ENCODE results near the gene DNAL4. TPM values are rescaled to one million over a fixed set of nuclear protein-coding genes. Genes with fewer than 3 reads are reported as not detected.

The DNAL4 gene
- total RNA-seq, 2 donors from 2014 or later, result 5.2 to 7.8 TPM

- Mint-ChIP-seq H3K27ac (peak overlapping the region; percentile 40 to 88), H3K36me3 (peaks cover 17 to 29% of the 10 kb centered on the region in 2 donors), H3K9me3 (no peaks in the 10 kb centered on the region)
- DNase-seq (ENCODE audit: low spot score in 2 of 2) (no peak), ATAC-seq (no peak)
These were observed 52.8 kb downstream of the DNAL4 start for GRCh38 chr22:38741166-38741565.

DNA sequence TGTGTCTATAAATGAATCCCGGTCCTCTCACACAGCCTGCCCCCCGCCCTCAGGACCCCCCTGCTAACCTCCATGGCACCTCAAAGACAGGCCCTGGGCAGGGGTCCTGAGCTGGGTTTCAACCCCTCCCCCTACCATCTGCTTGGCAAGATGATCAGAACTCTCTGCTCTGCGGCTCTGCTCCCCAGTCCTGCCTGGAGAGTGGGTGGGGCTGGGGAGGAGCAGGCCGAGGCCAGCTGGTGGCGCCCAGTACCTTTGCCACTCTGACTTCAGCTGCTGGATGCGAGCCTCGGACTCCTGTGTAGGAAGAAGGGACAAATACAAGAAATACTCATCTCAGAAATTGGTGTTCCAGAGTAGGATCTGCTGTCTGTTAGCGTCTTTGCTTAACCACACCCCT is 53.2 kb downstream of the DNAL4 start:
- H3K9me3 Mint-ChIP-seq, result no peaks in the 10 kb centered on the region
- DNase-seq (ENCODE audit: low spot score in 2 of 2) (no peak), ATAC-seq (no peak)
- peak overlapping the region; percentile 40 to 88 for H3K27ac Mint-ChIP-seq
- H3K36me3 Mint-ChIP-seq, result peaks cover 17 to 29% of the 10 kb centered on the region in 2 donors

GRCh38 chr22:38740116-38740723 is 53.7 kb downstream of the DNAL4 start:
- ATAC-seq (no peak), DNase-seq (ENCODE audit: low spot score in 2 of 2) (no peak)
- no peaks in the 10 kb centered on the region for H3K9me3 Mint-ChIP-seq
- H3K36me3 Mint-ChIP-seq, result peaks cover 17 to 28% of the 10 kb centered on the region in 2 donors
- peak overlapping the region; percentile 72 to 95 for H3K27ac Mint-ChIP-seq

DNA sequence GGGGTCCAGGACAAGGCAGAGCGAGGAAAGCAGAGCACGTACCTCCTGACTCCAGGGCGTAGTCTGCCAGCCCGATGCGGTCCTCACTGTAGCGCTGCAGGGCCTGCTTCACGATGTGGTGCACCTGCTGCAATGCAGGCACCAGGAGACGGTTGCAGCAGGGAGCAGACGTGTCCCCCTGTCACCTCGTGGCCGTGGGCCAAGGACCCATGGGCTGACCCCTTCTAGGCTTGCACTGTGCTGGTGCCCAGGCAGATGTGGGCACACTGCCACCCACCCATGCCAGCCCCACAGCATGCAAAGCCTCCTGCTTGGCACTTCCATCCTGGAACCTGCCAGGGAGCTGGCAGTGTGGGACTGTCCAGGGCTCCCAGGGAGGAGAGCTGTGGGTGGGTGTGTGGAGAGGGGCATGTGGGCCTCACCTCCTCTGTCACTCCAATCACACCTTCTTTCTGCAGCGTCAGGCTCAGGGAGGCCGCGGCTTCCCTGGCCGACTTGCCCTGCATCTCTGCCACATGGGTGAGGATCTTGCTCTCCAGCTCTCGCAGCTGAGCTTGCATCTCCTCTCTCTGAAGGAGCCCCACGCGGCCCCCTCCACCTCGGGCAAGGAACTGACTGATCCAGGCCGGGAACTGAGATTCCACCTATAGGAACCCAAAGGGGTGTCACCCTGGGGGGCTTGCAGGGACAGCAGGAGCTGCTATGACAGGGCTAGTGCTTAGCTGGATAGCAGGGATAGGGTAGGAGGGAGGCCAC is 54.5 kb downstream of the DNAL4 start:
- no peaks in the 10 kb centered on the region for H3K9me3 Mint-ChIP-seq
- H3K36me3 Mint-ChIP-seq, result peaks cover 17 to 24% of the 10 kb centered on the region in 2 donors
- DNase-seq (ENCODE audit: low spot score in 2 of 2) (no peak), ATAC-seq (no peak)
- peak overlapping the region; percentile 72 to 95 for H3K27ac Mint-ChIP-seq

GRCh38 chr22:38738475-38739070 is 55.4 kb downstream of the DNAL4 start:
- DNase-seq (ENCODE audit: low spot score in 2 of 2) (no peak), ATAC-seq (no peak)
- no peaks in the 10 kb centered on the region for H3K9me3 Mint-ChIP-seq
- peaks cover 17 to 24% of the 10 kb centered on the region in 2 donors for H3K36me3 Mint-ChIP-seq
- peak overlapping the region; percentile 94 to 95 for H3K27ac Mint-ChIP-seq

DNA sequence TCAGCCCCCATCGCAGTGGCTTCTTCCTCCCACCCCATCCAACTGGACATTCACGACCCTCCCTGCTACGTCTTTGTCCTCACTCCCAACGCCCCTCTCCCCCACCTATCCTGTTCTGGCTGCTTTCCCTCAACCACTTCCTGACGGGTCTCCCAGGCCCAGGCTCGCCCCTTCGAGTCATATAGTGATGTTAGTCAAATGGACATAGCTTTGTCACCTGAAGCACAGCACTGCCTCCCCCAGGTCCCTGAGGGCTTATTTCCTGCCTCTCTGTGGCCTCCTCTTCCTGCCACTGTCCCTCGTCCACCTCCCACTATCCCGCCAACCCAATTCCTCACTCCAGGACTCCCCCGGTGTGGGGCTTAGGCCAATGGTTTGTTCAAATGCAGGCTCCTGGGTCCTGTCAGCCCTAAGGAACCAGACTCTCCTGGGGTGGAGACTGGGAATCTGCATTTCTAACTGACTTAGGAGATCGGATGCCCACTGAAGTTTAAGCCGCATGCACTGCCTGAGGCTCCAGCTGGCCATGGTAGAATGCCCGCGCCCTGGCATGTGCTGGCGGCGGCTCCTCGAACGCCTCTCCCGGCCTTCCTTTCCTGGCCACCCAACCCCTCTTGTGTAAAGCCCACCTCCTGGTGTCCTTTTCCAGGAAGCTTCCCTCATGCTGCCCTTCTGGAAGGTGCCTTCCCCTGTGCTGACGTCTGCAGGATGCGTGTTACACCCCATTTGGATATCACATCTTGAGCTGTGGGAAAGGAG is 56.5 kb downstream of the DNAL4 start:
- peak in 1 of 2 donors; percentile 18 for ATAC-seq
- Mint-ChIP-seq H3K27ac (peak overlapping the region; percentile 94 to 95), H3K9me3 (no peaks in the 10 kb centered on the region), H3K36me3 (peaks cover 17 to 22% of the 10 kb centered on the region in 2 donors)
- no peak for DNase-seq (ENCODE audit: low spot score in 2 of 2)

DNA sequence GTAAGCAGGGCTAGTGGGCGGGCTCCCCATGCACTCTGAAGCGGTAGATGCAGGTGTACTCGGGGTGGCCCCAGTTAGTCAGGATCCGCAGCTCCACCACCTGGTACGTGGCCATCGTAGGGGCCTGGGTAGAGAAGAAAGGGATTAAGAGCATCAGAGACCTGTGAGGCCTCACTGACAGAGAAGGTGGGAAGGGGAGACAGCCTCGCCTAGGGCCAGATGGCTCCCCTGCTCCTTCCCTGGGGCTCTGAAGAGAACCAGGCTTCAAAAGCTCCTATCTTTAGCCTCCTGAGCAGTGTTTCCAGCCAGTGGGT is 57.7 kb downstream of the DNAL4 start:
- ATAC-seq (no peak), DNase-seq (ENCODE audit: low spot score in 2 of 2) (no peak)
- Mint-ChIP-seq H3K36me3 (peaks cover 10 to 18% of the 10 kb centered on the region in 2 donors), H3K9me3 (no peaks in the 10 kb centered on the region), H3K27ac (peak overlapping the region; percentile 94 to 95)

DNA sequence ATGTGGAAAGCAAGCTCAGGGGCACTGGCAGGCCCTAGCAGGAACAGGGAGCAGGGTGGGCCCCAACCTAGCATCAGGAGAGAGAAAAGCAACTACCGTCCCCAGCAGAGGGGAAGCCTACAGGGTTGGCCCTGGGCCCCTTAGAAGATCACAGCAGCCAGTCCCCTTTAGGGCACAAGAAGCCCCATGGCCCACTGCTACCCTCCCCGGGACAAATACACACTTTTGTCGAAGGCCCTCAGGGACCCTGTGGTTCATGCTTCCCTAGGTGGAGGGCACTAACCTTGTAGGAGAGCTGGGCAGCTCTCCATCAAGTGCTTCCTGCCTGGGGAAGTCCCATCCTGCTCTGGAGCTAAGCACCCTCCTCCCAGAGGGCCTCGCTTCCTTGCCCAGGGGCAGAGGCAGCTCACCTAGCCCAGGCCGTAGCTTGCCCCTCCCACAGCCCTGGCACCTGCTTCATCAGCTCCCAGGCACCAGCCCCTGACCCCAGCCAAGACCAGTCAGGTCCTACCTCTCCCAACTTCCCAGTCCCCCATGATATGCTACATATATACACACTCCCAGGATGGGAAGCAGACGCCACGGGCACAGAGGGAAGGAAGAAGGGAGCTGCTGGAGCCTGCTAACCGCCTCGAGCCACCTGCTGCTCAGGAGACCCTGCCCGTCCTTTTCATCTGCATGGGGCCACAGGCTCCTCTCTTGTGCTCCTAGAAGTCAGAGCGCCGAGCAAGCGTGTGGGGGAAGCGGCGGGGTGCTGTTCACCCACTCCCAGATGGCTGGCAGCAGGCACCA is 58.3 kb downstream of the DNAL4 start:
- no peaks in the 10 kb centered on the region for H3K9me3 Mint-ChIP-seq
- no peak for DNase-seq (ENCODE audit: low spot score in 2 of 2)
- ATAC-seq, result peak; percentile 6 to 11
- peaks cover 7 to 18% of the 10 kb centered on the region in 2 donors for H3K36me3 Mint-ChIP-seq
- peak overlapping the region; percentile 92 to 95 for H3K27ac Mint-ChIP-seq

- Mint-ChIP-seq H3K9me3 (no peaks in the 10 kb centered on the region), H3K27ac (peak overlapping the region; percentile 91 to 95), H3K36me3 (peaks cover 7 to 23% of the 10 kb centered on the region in 2 donors)
- DNase-seq (ENCODE audit: low spot score in 2 of 2) (no peak), ATAC-seq (no peak)
These were observed 58.8 kb downstream of the DNAL4 start for GRCh38 chr22:38735126-38735464.

DNA sequence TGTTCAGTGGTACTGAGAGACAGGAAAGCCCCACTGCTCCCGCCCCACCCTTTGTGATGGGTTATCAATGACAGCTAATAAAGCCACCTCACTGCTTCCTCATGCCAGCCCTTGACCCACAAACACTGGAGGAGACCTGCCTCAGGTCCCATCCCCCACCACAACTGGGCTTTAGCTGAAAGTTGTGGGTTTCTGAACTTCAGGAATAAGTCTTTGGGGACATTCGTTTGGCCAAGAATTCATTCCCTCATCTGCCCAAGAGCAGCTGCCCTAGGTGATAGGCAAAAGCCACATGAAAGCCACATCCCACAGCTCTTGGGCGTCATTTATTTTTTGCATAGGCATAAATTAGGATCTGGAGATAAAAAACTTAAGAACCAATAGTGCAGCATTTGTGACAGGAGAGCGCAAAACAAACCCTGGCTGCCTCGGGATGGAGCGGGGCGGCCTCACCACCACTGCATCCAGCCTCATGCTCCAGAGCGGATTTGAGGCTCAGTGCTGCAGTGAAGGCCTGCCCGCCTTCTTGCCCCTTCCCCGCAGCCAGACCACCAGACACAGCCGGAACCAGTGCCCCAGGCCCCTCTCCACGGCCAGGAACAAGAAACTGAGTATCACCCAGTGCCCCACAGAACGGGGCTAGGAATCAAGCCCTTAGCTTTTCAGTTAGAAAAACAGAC is 59.4 kb downstream of the DNAL4 start:
- peaks cover 1 to 24% of the 10 kb centered on the region in 2 donors for H3K36me3 Mint-ChIP-seq
- H3K27ac Mint-ChIP-seq, result peak overlapping the region; percentile 91 to 95
- DNase-seq (ENCODE audit: low spot score in 2 of 2) (peak in 1 of 2 donors; percentile 55), ATAC-seq (no peak)
- H3K9me3 Mint-ChIP-seq, result no peaks in the 10 kb centered on the region

DNA sequence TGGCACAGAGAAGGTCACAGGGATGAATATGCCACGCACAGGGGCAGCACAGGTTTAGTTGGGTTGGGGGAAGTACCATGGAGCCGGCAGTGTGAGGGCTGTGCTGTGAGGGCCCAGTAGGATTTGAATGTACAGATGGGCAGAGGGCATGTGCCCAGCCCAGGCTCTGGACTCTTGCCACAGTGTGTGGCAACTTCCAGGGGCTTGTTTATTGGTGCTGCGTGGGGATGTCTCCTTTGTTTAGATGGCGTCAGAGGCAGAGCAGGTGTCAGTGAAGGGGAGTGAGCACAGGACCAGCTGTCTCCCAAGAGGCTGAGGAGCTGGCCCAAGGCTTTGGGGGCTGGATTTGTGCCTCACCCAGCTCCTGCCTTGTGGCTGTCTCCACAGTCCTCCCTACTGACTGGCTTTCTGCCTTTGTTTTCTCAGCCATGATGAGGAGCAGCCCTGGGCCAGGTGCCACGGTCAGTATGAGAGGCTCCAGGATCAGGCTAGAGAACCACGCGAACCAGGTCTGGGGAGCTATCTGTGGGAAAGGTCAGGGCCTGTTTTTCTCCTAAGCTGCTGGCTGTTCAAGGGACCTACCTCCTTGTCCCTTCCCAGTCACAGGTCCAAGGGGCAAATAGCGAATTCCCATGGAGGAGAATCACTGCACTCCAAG is 60.1 kb downstream of the DNAL4 start:
- Mint-ChIP-seq H3K36me3 (peaks cover 0 to 24% of the 10 kb centered on the region in 2 donors), H3K27ac (peak overlapping the region; percentile 91 to 95), H3K9me3 (no peaks in the 10 kb centered on the region)
- ATAC-seq, result peak; percentile 9 to 26
- DNase-seq (ENCODE audit: low spot score in 2 of 2), result peak in 1 of 2 donors; percentile 55

GRCh38 chr22:38733329-38733723 is 60.6 kb downstream of the DNAL4 start:
- Mint-ChIP-seq H3K9me3 (no peaks in the 10 kb centered on the region), H3K27ac (peak overlapping the region; percentile 95 to 97), H3K36me3 (peaks cover 0 to 23% of the 10 kb centered on the region in 2 donors)
- DNase-seq (ENCODE audit: low spot score in 2 of 2) (peak; percentile 60 to 61), ATAC-seq (peak; percentile 33 to 42)

- no peaks in the 10 kb centered on the region for H3K9me3 Mint-ChIP-seq
- peaks cover 0 to 13% of the 10 kb centered on the region in 2 donors for H3K36me3 Mint-ChIP-seq
- DNase-seq (ENCODE audit: low spot score in 2 of 2), result peak in 1 of 2 donors; percentile 54
- ATAC-seq, result no peak
- H3K27ac Mint-ChIP-seq, result peak overlapping the region; percentile 94 to 95
These were observed 61.6 kb downstream of the DNAL4 start for GRCh38 chr22:38732251-38732815.

DNA sequence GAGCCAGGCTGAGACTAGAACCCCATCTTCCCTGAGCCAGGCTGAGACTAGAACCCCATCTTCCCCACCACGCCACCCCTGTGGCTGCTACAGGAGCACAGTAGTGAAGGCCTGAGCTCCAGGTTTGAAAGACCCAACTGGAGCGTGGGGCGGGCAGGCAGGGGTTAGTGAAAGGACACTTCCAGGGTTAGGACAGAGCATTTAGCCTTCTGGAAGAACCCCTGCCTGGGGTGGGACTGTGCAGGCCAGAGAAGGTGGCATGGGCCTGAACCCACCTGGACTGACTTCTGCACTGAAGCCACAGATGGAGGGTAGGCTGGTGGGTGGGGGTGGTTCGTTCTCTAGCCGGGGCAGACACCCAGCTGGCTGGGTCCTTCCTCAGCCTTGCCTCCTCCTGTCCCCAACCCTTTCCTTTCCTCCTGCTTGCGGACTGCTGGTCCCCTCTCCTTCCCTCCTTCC is 62.2 kb downstream of the DNAL4 start:
- peak; percentile 4 for ATAC-seq
- peak in 1 of 2 donors; percentile 58 for DNase-seq (ENCODE audit: low spot score in 2 of 2)
- Mint-ChIP-seq H3K36me3 (peaks cover 0 to 7% of the 10 kb centered on the region in 2 donors), H3K27ac (peak overlapping the region; percentile 94 to 95), H3K9me3 (no peaks in the 10 kb centered on the region)

DNA sequence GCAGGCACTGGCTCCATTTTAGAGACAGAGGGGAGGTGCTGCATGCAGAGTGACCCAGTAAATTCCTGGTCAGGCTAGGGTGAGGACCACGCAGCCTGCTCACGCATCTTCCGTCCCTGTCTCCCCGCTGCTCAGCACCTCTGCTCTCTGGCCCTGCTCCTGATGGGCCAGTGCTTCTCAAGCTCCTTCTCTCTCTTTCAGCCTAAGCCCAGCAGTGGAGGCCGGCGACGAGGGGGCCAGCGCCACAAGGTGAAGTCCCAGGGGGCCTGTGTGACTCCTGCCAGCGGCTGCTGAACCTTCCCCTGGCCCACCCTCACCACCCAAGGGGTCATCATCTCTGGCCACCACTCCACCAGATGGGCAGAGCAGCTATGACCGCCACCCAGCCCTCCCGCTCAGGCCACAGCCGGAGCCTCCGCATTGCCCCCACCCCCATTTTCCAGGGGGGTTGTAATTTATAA is 63.5 kb downstream of the DNAL4 start:
- no peaks in the 10 kb centered on the region for H3K9me3 Mint-ChIP-seq
- ATAC-seq (no peak), DNase-seq (ENCODE audit: low spot score in 2 of 2) (peak in 1 of 2 donors; percentile 55)
- H3K36me3 Mint-ChIP-seq, result peaks cover 2 to 9% of the 10 kb centered on the region in 2 donors
- peak overlapping the region; percentile 91 to 95 for H3K27ac Mint-ChIP-seq

All from activated naive CD4-positive, alpha-beta T cell treated with anti-CD3 and anti-CD28 coated beads, Interleukin-2, amount 50 U/mL, for 72 hours (primary cell).